ENCODE results near the gene SMYD5. TPM values are rescaled to one million over a fixed set of nuclear protein-coding genes. Genes with fewer than 3 reads are reported as not detected.

The SMYD5 gene
- total RNA-seq, 4 donors from 2014 or later, result 5.6 to 22.1 (median 17.6) TPM

GRCh38 chr2:73202156-73203054, 11.6 kb upstream of the SMYD5 start, which contains the start of gene NOTO:
TSS of gene NOTO (plus strand) at chr2:73202574. CDS start at chr2:73202667, 93 bp downstream.
- H3K27me3 ChIP-seq, result peaks cover 7 to 99% (median 18%) of the 10 kb centered on the region in 4 donors
- H3K4me3 ChIP-seq, result peak within 1 kb of the TSS; percentile 9 to 55 (median 30)
- H3K27ac ChIP-seq, result no peak within 1 kb of the TSS
- peaks cover 10 to 18% (median 13%) of the 10 kb centered on the region in 3 donors for H3K4me1 ChIP-seq
- no peaks in the 10 kb centered on the region for H3K9me3 ChIP-seq
- intact Hi-C loops (cut with DNase I), result no loop called here
- no peaks in the 10 kb centered on the region for H3K36me3 ChIP-seq
- no peak for DNase-seq
- WGBS, 2 donors, result 5% methylated on average over 25 to 30 of the region's 87 CpGs
- TF ChIP-seq CTCF (IDR thresholded peaks at IDR 0.05), result no peak
- no peak for TF ChIP-seq POLR2A (IDR thresholded peaks at IDR 0.05)

- DNase-seq, result no peak
- H3K27ac ChIP-seq, result no peak overlapping the region
- H3K4me3 ChIP-seq, result peak overlapping the region in 2 of 4 donors; percentile 38 to 55
- no peaks in the 10 kb centered on the region for H3K36me3 ChIP-seq
- H3K9me3 ChIP-seq, result no peaks in the 10 kb centered on the region
- TF ChIP-seq CTCF (IDR thresholded peaks at IDR 0.05) (no peak), POLR2A (IDR thresholded peaks at IDR 0.05) (no peak)
- intact Hi-C loops (cut with DNase I), result no loop called here
- H3K27me3 ChIP-seq, result peaks cover 7 to 92% (median 18%) of the 10 kb centered on the region in 4 donors
- H3K4me1 ChIP-seq, result peaks cover 10 to 18% (median 13%) of the 10 kb centered on the region in 3 donors
- 0 to 9% methylated on average over 3 to 10 of the region's 44 CpGs for WGBS, 2 donors
Observed at GRCh38 chr2:73203055-73203681, 10.9 kb upstream of the SMYD5 start.

GRCh38 chr2:73205611-73206010, 8.4 kb upstream of the SMYD5 start:
- Histone ChIP-seq H3K36me3 (no peaks in the 10 kb centered on the region), H3K4me3 (no peak overlapping the region), H3K27ac (no peak overlapping the region), H3K9me3 (no peaks in the 10 kb centered on the region), H3K27me3 (peaks cover 7 to 68% (median 18%) of the 10 kb centered on the region in 4 donors), H3K4me1 (peaks cover 10 to 18% (median 13%) of the 10 kb centered on the region in 3 donors)
- DNase-seq, result no peak
- TF ChIP-seq CTCF (IDR thresholded peaks at IDR 0.05) (no peak), POLR2A (IDR thresholded peaks at IDR 0.05) (no peak)
- WGBS, 2 donors, result 81 to 85% methylated on average over 6 of the region's 6 CpGs
- intact Hi-C loops (cut with DNase I), result no loop called here

GRCh38 chr2:73208258-73208657, 5.8 kb upstream of the SMYD5 start:
- no peak for TF ChIP-seq CTCF (IDR thresholded peaks at IDR 0.05)
- no peak for TF ChIP-seq POLR2A (IDR thresholded peaks at IDR 0.05)
- Histone ChIP-seq H3K9me3 (no peaks in the 10 kb centered on the region), H3K36me3 (no peaks in the 10 kb centered on the region), H3K4me1 (peaks cover under 1 to 14% (median 10%) of the 10 kb centered on the region in 3 donors), H3K27me3 (peaks cover 0 to 42% (median 7%) of the 10 kb centered on the region in 4 donors), H3K4me3 (no peak overlapping the region), H3K27ac (no peak overlapping the region)
- intact Hi-C loops (cut with DNase I), result no loop called here
- no peak for DNase-seq
- WGBS, 2 donors, result 65 to 85% methylated on average over 2 to 3 of the region's 3 CpGs

GRCh38 chr2:73210019-73210418, 4.0 kb upstream of the SMYD5 start:
- TF ChIP-seq CTCF (IDR thresholded peaks at IDR 0.05) (no peak), POLR2A (IDR thresholded peaks at IDR 0.05) (no peak)
- H3K4me3 ChIP-seq, result no peak overlapping the region
- H3K36me3 ChIP-seq, result no peaks in the 10 kb centered on the region
- no peak for DNase-seq
- intact Hi-C loops (cut with DNase I), result no loop called here
- H3K4me1 ChIP-seq, result peaks cover 4 to 24% (median 18%) of the 10 kb centered on the region in 3 donors
- H3K27ac ChIP-seq, result no peak overlapping the region
- H3K27me3 ChIP-seq, result peaks cover 0 to 24% (median 0%) of the 10 kb centered on the region in 4 donors
- H3K9me3 ChIP-seq, result no peaks in the 10 kb centered on the region
- 72 to 84% methylated on average over 4 of the region's 4 CpGs for WGBS, 2 donors
